ENCODE results near the gene IGSF9B.

DNA sequence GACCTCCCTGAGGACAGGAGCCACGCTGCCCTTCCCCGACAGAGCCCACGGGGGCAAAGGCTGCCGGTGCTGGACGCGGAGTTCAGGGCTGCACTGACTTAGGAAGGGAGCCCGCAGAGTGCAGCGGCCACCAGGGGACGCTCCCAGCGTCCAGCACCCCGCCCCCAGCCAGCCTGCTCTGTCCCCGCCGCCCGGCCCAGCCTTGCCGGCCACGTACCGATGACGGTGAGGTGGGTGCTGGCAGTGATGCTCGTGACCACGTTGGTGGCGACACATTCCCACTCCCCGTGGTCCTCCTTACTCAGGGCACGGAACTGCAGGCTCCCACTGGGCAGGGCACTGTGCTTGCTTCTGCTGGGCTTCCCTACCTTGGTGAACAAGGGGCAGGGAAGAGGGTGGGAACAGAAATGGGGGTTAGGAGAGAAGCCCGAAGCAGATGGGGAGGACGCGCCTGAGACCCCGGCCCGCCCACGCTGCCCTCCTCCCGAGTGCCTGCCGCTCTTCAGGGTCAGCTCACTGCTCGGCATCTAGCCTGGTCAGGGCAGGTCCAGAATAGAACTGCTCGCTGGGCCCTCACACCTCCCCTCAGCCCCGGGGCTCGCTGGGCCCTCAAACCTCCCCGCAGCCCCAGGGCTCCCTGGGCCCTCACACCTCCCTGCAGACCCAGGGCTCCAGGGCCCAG is 25.9 kb downstream of the IGSF9B start:
- TF ChIP-seq POLR2AphosphoS5 (IDR thresholded peaks at IDR 0.05; ENCODE audit: low read depth, low read length): no peak
- no peak for TF ChIP-seq POLR2A (IDR thresholded peaks at IDR 0.05; ENCODE audit: low read depth, low read length)
- no peak for TF ChIP-seq SPI1 (IDR thresholded peaks at IDR 0.05; ENCODE audit: low read depth, low read length)
- no peak for TF ChIP-seq TAF1 (IDR thresholded peaks at IDR 0.05; ENCODE audit: low read depth, low read length)
- TF ChIP-seq POU2F2 (IDR thresholded peaks at IDR 0.05; ENCODE audit: low read depth, low read length): no peak

All from GM12891 (cell line).